NCI-H345 treated with DMSO at 0.1 percent for 48 hours (cell line): Measurements from ENCODE around the gene STK10.
A peak's percentile ranks its signal among the peaks of the same experiment; 100 is the strongest.
"Not testable (repeated sequence)": the region's sequence is repeated elsewhere in the genome, so short reads cannot be mapped to it uniquely, and the experiment has no call there.

Source experiments
- DNase-seq: peaks from one replicate; lab custom pipeline; 2025; ENCODE audit not compliant: unreplicated experiment; lab: John Stamatoyannopoulos, UW

STK10 gene

DNA sequence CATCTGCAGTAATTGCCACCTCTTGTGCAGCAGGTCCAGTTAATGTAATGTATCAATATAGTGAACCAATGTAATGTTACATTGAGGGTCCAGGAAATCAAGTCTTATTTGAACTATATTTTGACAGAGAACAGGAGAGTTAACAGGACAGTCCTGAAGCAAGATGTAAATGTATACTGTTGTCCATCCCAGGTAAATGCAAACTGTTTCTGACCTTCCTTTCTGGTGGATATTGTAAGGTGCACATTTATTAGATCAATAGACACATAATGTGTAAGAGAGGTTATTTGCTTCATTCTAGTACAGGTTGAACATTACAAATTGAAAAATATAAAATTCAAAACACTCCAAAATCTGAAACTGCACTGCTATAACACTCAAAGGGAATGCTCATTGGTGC, 158.1 kb downstream of the STK10 start:
- DNase-seq = no peak

DNA sequence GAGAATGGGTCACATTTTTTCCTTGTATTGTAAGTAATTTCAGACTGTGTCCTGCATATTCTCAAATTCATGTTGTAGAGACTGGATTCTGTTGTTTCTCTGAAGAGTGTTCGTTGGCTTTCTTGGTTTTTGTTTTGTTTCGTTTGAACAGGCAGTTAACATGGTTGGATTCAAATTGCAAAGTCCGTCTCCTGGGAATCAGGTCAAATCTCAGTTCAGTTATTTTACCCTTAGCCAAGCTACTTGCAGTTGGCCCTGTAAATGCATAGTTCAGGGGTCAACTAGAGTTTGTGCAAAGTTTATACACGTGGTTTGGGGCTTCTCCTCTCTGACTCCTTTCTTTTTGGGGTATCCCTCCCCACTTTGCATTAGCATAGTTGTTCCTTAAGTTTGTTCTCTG, 159.9 kb downstream of the STK10 start:
- DNase-seq = no peak

DNA sequence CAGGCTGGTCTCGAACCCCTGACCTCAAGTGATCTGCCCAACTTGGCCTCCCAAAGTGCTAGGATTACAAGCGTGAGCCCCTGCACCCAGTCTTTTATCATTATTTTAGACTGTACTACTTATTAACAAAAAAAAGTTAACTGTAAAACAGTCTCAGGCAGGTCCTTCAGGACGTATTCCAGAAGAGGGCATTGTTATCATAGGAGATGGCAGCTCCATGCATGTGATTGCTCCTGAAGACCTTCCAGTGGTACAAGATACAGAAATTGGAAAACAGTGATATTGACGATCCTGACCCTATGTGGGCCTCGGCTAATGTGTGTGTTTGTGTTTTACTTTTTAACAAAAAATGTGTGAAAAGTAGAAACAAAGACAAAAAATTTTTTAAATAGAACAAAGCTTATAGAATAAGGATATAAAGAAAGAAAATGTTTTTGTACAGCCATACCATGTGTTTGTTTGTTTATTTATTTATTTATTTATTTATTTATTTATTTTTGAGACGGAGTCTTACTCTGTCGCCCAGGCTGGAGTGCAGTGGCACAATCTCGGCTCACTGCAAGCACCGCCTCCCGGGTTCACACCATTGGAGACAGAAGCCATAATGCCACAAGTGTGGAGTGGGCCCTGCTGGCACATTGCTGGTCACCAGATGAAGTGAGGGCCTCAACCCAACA, 167.8 kb downstream of the STK10 start:
- not testable (repeated sequence) for DNase-seq

DNA sequence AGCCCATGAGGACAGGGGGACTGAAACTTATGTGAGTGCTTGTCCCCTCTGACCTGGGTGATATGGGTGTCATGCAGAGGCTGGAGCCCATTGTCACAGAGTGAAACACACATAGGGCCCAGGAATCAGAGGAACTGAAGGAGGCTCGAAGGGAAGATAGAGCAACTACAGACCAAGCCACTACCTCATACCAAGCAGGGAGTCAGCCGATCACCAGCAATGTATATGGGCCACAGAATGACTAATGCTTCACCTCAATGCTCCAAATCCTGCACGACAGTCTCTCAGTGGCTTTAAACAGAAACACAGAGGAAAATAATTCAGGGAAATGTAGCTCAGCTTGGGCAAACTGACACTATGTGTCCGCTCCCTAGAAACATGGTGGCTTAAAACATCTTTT, 172.7 kb downstream of the STK10 start:
- no peak for DNase-seq

DNA sequence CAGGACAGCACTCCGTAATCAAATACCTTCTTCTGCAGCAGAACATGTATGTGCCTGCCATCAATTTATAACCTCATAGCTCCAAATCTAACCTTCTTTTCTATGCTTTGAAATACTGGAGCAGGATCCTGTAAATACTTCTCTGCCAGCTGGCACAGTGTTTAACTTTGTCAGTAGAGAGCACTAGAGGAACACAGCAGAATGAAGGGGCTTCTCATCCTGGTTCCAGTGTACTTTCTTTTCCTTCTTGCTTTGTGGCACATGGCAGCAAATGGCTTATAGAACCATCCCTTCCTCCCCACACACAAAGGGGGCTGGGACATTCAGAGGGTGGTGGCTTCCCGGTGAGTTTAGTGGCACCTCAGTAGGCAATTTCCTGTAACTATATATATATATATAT, 177.7 kb downstream of the STK10 start:
- DNase-seq = peak; percentile 57

DNA sequence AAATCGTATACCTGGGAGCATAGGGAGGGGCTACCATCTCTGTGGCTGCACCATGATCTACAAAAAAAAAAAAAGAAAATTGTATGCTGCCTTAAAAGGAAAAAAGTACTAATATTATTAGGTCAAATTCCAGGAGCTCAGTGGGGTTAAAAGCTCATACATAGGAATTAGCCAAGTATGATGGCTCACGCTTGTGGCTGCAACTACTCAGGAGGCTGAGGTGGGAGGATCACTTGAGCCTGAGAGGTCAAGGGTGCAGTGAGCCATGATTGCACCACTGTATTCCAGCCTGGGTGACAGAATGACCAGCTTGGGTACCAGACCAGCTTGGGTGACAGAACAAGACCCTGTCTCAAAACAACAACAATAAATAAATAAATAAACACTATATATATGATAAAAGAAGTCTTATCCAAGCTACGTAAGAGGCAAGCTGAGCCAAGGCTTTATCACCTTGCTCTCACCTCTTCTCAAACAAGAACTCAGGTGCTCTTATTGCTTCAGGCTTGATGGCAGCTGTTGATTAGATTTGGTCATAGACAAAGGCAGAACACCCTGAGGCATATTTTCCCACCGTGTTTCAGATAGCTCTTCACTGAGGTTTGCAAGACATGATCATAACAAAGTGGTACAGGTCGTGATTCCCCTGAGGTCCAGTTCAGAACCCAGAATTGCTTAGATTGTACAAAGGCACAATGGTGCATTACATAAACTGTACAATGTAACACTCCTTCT, 178.3 kb downstream of the STK10 start:
- peak; percentile 26 for DNase-seq

DNA sequence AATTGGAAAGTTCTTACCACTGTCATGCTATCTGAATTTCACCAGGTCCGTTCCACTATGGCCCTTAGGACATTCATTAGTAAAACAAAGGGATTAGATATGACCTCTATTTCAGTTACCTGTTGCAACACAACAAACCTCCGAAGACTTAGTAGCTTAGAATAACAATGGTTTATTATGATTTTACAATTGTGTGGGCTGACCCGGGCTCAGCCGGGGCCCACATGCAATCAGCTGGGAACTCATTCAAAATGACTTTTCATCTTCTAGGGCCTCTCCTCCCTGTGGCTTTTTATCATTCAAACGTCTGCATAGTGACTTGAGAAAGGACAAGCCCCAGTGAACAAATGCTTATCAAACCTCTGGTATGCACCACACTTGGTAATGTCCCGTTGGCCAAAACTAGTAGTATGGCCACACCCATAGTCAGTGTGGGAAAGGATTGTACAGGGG, 179.3 kb downstream of the STK10 start:
- DNase-seq = no peak

DNA sequence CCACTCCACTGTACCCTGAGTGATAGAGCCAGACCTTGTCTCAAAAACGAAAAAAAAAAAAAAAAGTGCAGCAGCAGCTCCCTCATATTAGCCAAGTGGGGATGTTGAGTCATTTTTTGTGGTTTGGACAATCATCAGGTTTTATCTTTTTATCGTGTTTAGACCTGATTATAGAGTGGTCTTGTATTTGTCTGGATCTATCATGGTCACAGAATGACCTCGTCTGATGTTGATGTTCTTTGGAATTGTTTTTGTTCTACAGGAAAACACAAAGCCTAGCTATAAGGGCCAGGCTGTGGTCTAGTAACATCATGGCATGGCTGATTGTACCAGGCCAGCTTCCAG, 179.9 kb downstream of the STK10 start:
- no peak for DNase-seq

DNA sequence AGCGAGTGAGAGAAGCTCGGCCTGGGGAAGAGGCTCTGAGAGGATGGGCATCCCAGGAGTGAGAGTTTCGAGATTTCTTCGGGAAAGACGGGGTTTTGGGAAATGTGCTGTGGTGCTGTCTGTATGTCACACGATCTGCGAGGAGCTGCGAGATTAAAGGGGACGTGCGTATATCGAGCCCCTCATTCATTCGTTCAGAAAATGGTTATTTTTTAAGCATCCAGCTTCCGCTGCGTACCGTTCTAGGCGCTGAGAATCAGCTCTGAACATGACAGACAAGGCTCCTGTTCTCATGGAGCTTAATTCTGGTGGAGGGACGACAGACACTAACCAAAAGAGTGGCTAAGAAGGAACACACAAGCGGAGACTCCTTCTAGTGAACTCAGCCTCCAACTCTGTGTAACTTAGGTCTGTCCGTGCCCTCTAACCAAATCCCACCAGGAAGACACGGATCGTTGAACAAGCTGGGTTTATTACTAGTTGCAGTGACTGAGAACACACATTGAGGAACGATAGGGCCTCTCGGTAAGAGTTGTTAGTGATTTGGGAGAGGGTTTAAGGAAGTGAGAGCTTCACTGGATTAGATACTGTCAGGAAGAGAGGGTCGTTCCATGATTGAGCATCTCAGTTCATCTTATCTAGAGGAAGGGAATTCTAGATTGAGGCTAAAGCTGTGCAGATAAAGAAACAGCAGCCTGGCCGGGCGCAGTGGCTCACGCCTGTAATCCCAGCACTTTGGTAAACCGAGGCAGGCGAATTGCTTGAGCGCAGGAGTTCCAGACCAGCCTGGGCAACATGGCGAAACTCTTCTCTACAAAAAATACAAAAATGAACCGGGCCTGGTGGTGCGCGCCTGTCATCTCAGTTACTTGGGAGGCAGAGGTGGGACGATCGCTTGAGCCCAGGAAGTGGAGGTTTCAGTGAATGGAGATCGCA, 180.6 kb downstream of the STK10 start:
- DNase-seq = no peak

DNA sequence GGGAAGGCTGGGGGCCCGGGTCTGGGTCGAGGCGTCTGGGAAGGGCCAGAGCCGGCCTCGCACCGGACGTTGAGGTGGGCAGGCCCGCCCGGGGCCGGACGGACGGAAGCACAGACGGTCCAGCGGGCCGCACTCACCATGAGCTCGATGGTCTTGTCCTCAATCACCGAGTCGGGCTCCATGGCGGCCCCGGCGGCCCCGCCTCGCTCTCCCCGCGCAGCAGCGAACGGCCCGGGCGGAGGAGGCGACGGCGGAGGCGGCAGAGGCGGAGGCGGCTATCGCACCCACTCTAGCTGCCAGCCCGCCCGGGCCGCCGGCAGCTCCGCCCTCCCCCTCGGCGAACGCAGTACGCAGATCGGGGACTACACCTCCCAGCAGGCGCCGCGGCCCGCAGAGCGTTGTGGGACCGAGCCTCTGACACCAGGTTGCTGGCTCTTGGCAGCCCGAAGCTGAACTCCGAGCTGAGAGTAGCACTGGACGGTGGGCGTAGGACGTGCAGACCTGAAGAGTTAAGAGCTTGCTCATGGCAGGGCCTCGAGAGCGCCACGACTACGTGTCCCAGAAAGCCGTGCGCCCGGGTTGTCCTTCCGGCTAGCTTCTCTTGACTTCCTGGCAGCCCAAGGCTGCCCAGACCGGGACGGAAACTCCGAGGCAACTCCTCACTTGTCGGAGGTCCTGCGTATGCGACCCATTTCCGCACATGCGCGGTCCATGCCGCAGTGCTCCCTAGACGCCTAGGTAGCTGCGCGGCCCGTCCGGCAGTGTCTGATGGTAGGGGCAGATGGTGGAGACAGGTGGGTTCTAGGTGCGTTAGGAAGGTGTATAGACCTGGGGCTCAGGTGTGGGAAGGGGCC, 181.5 kb downstream of the STK10 start, which contains the start of gene FBXW11:
FBXW11 (minus strand) TSS at position 318 of the 854 bp plus-strand sequence; CDS start at position 182, 136 bp downstream.
- peak; percentile 93 for DNase-seq

DNA sequence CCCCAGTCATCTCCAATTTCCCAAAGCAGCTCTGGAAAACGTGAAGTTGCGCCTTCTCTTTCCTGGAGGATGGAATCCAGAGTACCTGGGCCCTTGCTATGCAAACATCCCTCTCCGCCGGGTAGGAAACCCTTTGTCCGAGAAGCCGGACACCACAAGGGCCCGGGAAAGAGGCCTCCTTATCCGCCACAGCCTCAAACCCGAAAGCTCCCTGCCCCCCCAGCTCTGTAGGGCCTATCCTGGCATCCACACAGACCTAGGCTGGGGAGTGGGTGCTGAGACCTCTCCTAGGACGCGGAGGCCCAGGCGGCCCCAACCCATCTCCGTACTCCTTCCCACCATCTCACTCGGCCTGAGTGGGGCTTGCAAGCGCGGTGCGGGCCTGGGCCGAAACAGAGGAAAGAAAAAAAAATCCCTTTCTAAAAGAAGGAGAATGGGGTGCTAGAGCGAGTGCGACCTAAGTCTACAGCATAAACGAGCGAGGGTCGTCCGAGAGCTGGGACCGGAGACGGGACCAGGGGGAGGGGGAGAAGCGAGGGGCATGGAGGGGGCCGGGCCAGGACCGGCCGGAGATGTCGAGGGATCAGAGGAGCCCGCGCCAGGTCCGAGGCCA, 182.2 kb downstream of the STK10 start:
- no peak for DNase-seq

DNA sequence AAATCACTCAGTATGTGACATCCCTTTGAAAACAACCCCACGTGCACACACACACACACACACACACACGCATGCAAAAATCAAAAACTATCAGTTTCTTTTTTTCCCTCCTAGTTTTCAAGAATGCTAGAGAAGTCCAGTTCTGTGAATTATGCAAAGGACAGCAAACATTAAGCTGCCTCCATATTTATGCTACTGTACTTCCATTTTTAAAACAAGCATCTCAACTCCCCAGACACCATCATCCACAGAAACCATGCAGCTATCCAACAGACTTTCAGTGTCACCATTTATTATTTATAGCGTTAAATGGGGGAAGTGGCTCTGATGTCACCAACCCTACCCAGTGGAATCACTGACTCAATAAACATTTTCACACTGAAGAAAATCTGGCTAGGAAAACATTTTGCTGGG, 183.2 kb downstream of the STK10 start:
- DNase-seq = no peak

DNA sequence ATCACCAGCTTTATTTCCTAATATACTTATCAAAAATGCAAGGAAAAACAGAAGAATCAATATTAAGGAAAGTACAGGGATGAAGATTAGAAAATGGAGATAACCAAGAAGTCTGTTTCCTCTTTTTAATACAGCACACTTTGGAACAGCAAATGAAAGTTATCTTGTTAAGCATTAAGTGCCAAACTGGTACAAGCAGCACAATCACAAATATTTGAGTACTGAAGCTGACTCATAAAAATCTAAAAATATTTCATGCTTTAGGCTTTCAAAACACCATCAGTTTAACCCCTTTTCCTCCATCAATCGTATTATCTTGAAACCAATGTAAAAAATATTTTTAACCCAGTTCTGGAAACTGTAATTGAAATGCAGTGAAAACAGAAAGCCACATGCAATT, 184.3 kb downstream of the STK10 start:
- no peak for DNase-seq

DNA sequence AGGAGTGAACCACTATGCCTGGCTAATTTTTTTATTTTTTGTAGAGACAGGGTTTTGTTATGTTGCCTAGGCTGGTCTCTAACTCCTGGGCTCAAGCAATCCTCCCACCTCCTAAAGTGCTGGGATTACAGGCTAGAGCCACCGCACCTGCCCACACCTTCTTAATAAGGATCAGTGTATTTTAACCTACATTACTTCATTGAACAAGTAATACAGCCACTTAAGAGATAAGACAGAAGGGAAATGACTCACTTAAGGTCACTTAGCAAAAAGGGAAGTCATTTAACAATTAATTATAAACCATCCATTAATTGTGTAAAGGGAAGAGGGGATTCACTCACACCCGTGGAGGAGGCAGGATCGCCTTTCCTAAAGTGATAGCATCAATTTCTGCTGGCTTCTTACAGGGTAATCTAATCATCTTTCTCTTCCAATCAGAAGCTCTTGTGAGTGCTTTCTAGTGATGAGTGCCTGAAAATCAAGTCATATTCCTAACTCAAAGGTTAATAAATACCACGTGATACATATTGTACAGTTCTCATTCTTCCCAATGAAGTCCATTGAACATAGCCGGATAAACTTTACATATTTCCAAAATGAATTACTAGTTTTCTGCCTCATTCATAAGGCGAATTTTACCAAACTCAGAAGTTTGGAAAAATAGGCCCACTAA, 185.0 kb downstream of the STK10 start:
- DNase-seq = no peak

DNA sequence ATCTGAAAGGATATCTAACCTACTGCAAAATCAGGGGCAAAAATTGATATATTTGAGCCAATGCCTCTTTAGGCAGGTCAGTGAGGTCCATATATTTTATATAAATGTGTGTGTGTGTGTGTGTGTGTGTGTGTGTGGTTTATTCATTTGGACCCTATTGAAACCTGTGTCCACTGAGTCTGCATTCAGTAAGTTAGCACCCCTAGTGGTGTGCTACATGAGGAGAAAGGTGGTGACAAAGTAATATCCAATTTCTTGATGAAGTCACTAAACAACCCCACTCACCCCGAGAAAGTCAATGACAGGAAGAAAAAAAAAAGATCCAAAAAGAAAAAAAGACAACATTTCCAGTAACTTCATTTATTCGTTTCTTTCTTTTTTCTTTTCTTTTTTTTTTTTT, 185.7 kb downstream of the STK10 start:
- DNase-seq = no peak

DNA sequence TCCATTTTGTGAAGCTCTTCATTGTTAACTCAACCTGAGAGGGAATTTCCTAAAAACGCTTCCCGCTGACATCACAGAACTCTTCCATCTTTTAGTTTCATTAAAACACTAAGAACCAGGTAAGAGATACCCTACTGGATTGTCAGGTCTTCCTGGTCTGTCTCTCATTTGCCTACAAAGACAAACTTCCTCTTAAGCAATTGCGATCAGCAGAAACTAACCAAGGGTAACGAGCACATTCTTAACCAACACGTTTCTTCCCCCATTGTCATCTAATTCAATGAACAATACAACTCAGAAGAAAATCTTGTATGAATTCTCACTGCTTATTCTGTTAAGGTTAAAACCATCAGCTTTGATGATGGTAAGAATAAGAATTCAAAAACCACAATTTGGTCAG, 188.1 kb downstream of the STK10 start:
- no peak for DNase-seq

DNA sequence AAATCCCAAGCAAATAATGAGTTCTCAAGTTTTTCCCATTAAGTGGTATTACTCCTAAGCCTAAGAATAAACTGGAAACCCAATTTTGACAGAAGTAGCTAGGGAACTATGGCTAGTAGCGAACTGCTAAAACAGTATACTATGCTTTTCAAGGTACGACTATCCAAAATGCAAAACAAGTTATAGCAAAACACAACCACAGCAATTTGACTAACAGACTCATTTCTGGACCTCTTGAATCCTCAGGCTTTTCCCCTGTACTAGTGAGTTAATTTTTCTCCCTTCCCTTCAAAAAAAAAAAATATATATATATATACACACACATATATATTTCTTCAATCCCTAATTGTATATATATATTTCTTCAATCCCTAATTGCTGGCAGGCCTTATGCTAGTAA, 188.9 kb downstream of the STK10 start:
- DNase-seq = no peak

DNA sequence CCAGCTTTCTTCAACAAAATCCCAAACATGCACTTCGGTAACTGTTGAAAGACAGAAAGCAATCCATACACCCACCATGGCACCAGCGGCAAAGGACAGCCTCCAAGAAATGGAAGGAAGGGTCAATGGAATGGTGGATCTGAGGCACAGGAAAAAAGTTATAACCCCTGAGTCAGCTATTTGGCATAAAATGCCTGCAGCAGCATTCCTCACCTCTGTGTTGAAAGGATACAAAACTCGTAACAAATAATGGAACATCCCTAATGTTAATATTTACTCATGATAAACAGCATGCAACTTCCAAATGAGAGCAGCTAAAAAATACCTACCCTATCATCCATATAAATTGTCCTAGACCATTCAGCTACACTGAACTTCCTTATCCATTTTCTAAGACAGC, 191.0 kb downstream of the STK10 start:
- no peak for DNase-seq

DNA sequence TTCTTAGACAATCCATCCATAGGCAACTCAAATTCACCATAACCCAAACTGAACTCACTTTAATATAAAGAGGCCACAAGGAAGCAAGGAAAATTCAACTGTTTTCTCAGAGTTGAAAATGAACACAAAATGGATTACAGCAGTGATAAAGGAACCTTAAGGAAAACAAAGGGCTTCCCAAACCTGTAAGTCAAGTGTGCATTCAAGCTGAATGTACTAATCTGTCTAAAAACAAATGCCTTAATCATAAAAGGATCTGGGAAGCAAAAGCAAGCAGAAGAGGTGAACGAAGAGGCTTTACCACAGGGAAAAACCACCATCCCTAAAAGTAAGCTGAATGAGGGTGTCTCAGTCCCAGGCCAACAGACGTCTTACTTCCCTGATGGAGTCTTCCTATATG, 195.2 kb downstream of the STK10 start:
- no peak for DNase-seq

DNA sequence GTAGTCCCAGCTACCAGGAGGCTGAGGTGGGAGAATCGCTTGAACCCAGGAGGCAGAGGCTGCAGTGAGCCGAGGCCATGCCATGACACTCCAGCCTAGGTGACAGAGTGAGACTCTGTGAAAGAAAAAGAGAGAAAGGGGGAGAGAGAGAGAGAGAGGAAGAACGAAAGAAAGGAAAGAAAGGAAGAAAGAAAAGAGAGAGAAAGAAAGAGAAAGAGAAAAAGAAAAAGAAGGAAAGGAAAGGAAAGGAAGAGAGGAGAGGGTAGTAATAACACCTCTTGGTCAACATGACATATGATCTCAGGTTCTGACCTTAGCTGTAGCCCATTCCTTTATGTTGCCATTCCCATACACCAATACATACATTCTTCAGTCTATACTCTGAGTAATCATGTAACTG, 195.7 kb downstream of the STK10 start:
- no peak for DNase-seq
